H9 (cell line): Measurements from ENCODE around the gene OR6J1. TPM values are rescaled to one million over a fixed set of nuclear protein-coding genes. Genes with fewer than 3 reads are reported as not detected.

Experiments used
- DNase-seq: peaks from one replicate; pipeline ENCODE4 v3.0.0-alpha.2; 2017
- H2AFZ ChIP-seq: one replicate; pipeline ENCODE4 v1.6.1; 2013; ENCODE audit warnings: mild to moderate bottlenecking, low read length, control low read depth, moderate library complexity
- H2AK5ac ChIP-seq: 2 replicates; pipeline ENCODE4 v1.6.1; 2013; ENCODE audit warnings: low read length, control low read depth, mixed read lengths; ENCODE audit not compliant: insufficient read length
- H2BK120ac ChIP-seq: one replicate; pipeline ENCODE4 v1.6.1; 2013; ENCODE audit warnings: low read depth, mild to moderate bottlenecking, low read length, control low read depth, inconsistent platforms; ENCODE audit not compliant: poor library complexity, severe bottlenecking
- H2BK12ac ChIP-seq: 2 replicates; pipeline ENCODE4 v1.6.1; 2013; ENCODE audit warnings: low read length, control low read depth, mixed read lengths, low read depth; ENCODE audit not compliant: insufficient read length
- H2BK15ac ChIP-seq: 2 replicates; pipeline ENCODE4 v1.6.1; 2013; ENCODE audit warnings: low read depth, low read length, control low read depth
- H2BK20ac ChIP-seq: one replicate; pipeline ENCODE4 v1.6.1; 2013; ENCODE audit warnings: low read depth, mild to moderate bottlenecking, low read length, control low read depth, inconsistent platforms; ENCODE audit not compliant: poor library complexity, severe bottlenecking
- H2BK5ac ChIP-seq: 2 replicates; pipeline ENCODE4 v1.6.1; 2013; ENCODE audit warnings: low read length, control low read depth, mixed read lengths; ENCODE audit not compliant: insufficient read length
- H3K14ac ChIP-seq: 2 replicates; pipeline ENCODE4 v1.6.1; 2013; ENCODE audit warnings: low read length, control low read depth; ENCODE audit not compliant: insufficient read depth
- H3K18ac ChIP-seq: 2 replicates; pipeline ENCODE4 v1.6.1; 2013; ENCODE audit warnings: low read depth, mild to moderate bottlenecking, mixed read lengths, low read length, control low read depth; ENCODE audit not compliant: insufficient read length
- H3K23ac ChIP-seq: 2 replicates; pipeline ENCODE4 v1.6.1; 2013; ENCODE audit warnings: low read length, control low read depth, mixed read lengths, low read depth; ENCODE audit not compliant: insufficient read length
- H3K23me2 ChIP-seq: 2 replicates; pipeline ENCODE4 v1.6.1; 2013; ENCODE audit warnings: low read depth, mild to moderate bottlenecking, mixed read lengths, low read length, control low read depth; ENCODE audit not compliant: insufficient read length, poor library complexity, severe bottlenecking
- H3K27ac ChIP-seq: 2 replicates; pipeline ENCODE4 v1.5.1; 2013; ENCODE audit warnings: low read length, control low read depth, mixed read lengths, low read depth; ENCODE audit not compliant: insufficient read length
- H3K27me3 ChIP-seq: 2 replicates; pipeline ENCODE4 v1.6.1; 2013; ENCODE audit warnings: low read length, control low read depth, inconsistent platforms; ENCODE audit not compliant: insufficient read depth
- H3K4ac ChIP-seq: 2 replicates; pipeline ENCODE4 v1.6.1; 2013; ENCODE audit warnings: low read depth, mild to moderate bottlenecking, control low read depth, inconsistent platforms, low read length, moderate library complexity
- H3K4me1 ChIP-seq: 2 replicates; pipeline ENCODE4 v1.6.1; 2013; ENCODE audit warnings: low read length, control low read depth, inconsistent platforms; ENCODE audit not compliant: insufficient read depth
- H3K4me2 ChIP-seq: 2 replicates; pipeline ENCODE4 v1.6.1; 2013; ENCODE audit warnings: low read length, control low read depth, mixed read lengths; ENCODE audit not compliant: insufficient read length, insufficient read depth
- H3K56ac ChIP-seq: 2 replicates; pipeline ENCODE4 v1.6.1; 2013; ENCODE audit warnings: low read depth, mild to moderate bottlenecking, mixed read lengths, low read length, control low read depth; ENCODE audit not compliant: insufficient read length
- H3K79me1 ChIP-seq: 2 replicates; pipeline ENCODE4 v1.6.1; 2013; ENCODE audit warnings: low read depth, mild to moderate bottlenecking, moderate library complexity, low read length, control low read depth, inconsistent platforms; ENCODE audit not compliant: insufficient read depth, poor library complexity, severe bottlenecking
- H3K79me2 ChIP-seq: 2 replicates; pipeline ENCODE4 v1.6.1; 2013; ENCODE audit warnings: low read length, control low read depth, inconsistent platforms; ENCODE audit not compliant: insufficient read depth
- H3K9ac ChIP-seq: 2 replicates; pipeline ENCODE4 v1.6.1; 2013; ENCODE audit warnings: low read length, control low read depth, mixed read lengths; ENCODE audit not compliant: insufficient read length; ENCODE audit errors: extremely low read depth
- H3K9me3 ChIP-seq: one replicate; pipeline ENCODE4 v1.6.1; 2013; ENCODE audit warnings: low read depth, low read length, inconsistent platforms; ENCODE audit not compliant: control insufficient read depth
- H3T11ph ChIP-seq: one replicate; pipeline ENCODE4 v1.6.1; 2013; ENCODE audit warnings: mild to moderate bottlenecking, low read length, control low read depth, inconsistent platforms
- H4K20me1 ChIP-seq: one replicate; pipeline ENCODE4 v1.6.1; 2013; ENCODE audit not compliant: control insufficient read depth, insufficient read length, insufficient read depth
- H4K5ac ChIP-seq: 2 replicates; pipeline ENCODE4 v1.6.1; 2013; ENCODE audit warnings: low read depth, mild to moderate bottlenecking, mixed read lengths, low read length, control low read depth; ENCODE audit not compliant: insufficient read length
- H4K8ac ChIP-seq: replicated peaks from 2 replicates; pipeline ENCODE4 v1.6.1; 2013; ENCODE audit warnings: low read length, control low read depth, mixed read lengths, low read depth; ENCODE audit not compliant: insufficient read length
- H4K91ac ChIP-seq: 2 replicates; pipeline ENCODE4 v1.6.1; 2013; ENCODE audit warnings: low read depth, mild to moderate bottlenecking, moderate library complexity, mixed read lengths, low read length, control low read depth; ENCODE audit not compliant: insufficient read length
- H3K27ac Mint-ChIP-seq, 3 experiments: 2 replicates in 2 of 3; 3 replicates in 1 of 3; pipeline ENCODE4 v1.8.0; 2020 to 2021; ENCODE audit warnings: mixed read lengths in 3 of 3, mild to moderate bottlenecking in 1 of 3, moderate library complexity in 1 of 3
- H3K27me3 Mint-ChIP-seq: 2 replicates; pipeline ENCODE4 v1.8.0; 2021; ENCODE audit warnings: low read depth, mild to moderate bottlenecking, moderate library complexity, mixed read lengths
- H3K36me3 Mint-ChIP-seq, 3 experiments: 2 replicates in 2 of 3; 3 replicates in 1 of 3; pipeline ENCODE4 v1.8.0; 2020 to 2021; ENCODE audit warnings: low read depth in 3 of 3, mixed read lengths in 3 of 3; ENCODE audit not compliant: insufficient read depth in 1 of 3
- H3K4me1 Mint-ChIP-seq, 2 experiments: 2 replicates each; pipeline ENCODE4 v1.8.0; 2020; ENCODE audit warnings: mixed read lengths in 2 of 2
- H3K4me3 Mint-ChIP-seq, 2 experiments: 2 replicates in 1 of 2; 3 replicates in 1 of 2; pipeline ENCODE4 v1.8.0; 2020 to 2021; ENCODE audit warnings: mild to moderate bottlenecking in 2 of 2, mixed read lengths in 2 of 2, moderate library complexity in 1 of 2
- H3K9me3 Mint-ChIP-seq, 2 experiments: 2 replicates in 1 of 2; 3 replicates in 1 of 2; pipeline ENCODE4 v1.8.0; 2020; ENCODE audit warnings: mild to moderate bottlenecking in 2 of 2, mixed read lengths in 2 of 2, moderate library complexity in 1 of 2
- CTCF ChIP-seq: fragments of 200-600 bp; sonication (generic); conservative IDR thresholded peaks from 3 replicates; pipeline ENCODE4 v1.8.0; 2021; ENCODE audit warnings: antibody characterized with exemption, mild to moderate bottlenecking
- WGBS: extraction: QIAGEN DNeasy Blood & Tissue Kit; methylation state at CpG from one replicate; pipeline ENCODE4 v1.1.7; 2013; ENCODE audit warnings: missing lambda C conversion rate, low lambda C conversion rate, mixed read lengths; ENCODE audit not compliant: insufficient read length; ENCODE audit errors: extremely low coverage; 5-methylcytosine and 5-hydroxymethylcytosine counted together
- total RNA-seq: library from RNA; stranded (reverse); gene quantifications from 2 replicates; pipeline ENCODE4 v1.2.1, GENCODE V29; 2021

OR6J1 gene
- total RNA-seq, 1 experiment from 2014 or later = not detected

DNA sequence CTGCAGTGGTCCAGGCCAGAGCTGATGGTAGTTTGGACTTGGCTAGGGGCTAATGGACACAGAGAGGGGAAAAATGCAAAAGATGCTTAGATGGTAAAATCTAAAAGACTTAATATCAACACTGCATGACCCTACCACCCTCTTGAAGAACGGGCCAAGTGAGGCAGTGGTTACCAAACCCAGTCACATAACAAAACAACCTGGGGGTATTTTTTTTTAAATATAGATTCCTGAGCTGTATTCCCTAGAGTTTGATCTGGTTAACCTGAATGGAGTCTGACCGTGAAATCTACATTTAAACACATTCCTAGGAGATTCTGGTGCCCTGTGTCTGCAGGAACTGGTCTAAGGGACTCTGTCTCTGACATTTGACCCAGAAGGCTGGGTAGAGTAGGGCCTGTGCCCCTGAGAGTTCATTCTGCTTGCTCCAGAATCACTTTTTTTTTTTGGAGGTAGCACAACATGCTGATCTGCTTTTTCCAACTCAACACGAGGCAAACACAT is 30.4 kb downstream of the OR6J1 start:
- Mint-ChIP-seq H3K9me3 (peaks cover 2 to 3% of the 10 kb centered on the region in 2 experiments; a peak in 2 of 5 replicates), H3K27ac (peak overlapping the region; percentile 9 to 60 (median 58); a peak in 5 of 7 replicates), H3K27me3 (no peaks in the 10 kb centered on the region), H3K36me3 (peaks cover 12 to 30% (median 26%) of the 10 kb centered on the region in 3 experiments), H3K4me3 (no peak overlapping the region), H3K4me1 (peaks cover 13 to 15% of the 10 kb centered on the region in 2 experiments)
- H2BK5ac ChIP-seq = no peak overlapping the region
- H3K4me1 ChIP-seq = peaks cover 3% of the 10 kb centered on the region; the same call in 1 of the 2 replicates
- H3K23me2 ChIP-seq = no peaks in the 10 kb centered on the region
- H4K8ac ChIP-seq = no peak overlapping the region
- no peaks in the 10 kb centered on the region for H3K27me3 ChIP-seq
- H3K4me2 ChIP-seq = no peak overlapping the region
- H4K5ac ChIP-seq = no peak overlapping the region
- H2BK120ac ChIP-seq = no peak overlapping the region
- H3K79me1 ChIP-seq = no peaks in the 10 kb centered on the region
- WGBS = no CpG with 5 or more reads among the region's 3 CpGs
- no peak overlapping the region for H2AK5ac ChIP-seq
- DNase-seq = no peak
- H3T11ph ChIP-seq = no peak overlapping the region
- no peak overlapping the region for H3K4ac ChIP-seq
- no peaks in the 10 kb centered on the region for H3K79me2 ChIP-seq
- no peak overlapping the region for H2BK20ac ChIP-seq
- H4K91ac ChIP-seq = no peak overlapping the region
- no peak overlapping the region for H2BK15ac ChIP-seq
- no peak overlapping the region for H3K27ac ChIP-seq
- H4K20me1 ChIP-seq = no peaks in the 10 kb centered on the region
- H3K9ac ChIP-seq = no peak overlapping the region
- no peak for TF ChIP-seq CTCF
- no peak overlapping the region for H3K18ac ChIP-seq
- H2BK12ac ChIP-seq = no peak overlapping the region
- H3K9me3 ChIP-seq = no peaks in the 10 kb centered on the region
- H2AFZ ChIP-seq = no peak overlapping the region
- H3K14ac ChIP-seq = no peak overlapping the region
- H3K56ac ChIP-seq = no peak overlapping the region
- no peak overlapping the region for H3K23ac ChIP-seq
